ENCODE measurements around the gene FOXO1.

DNA sequence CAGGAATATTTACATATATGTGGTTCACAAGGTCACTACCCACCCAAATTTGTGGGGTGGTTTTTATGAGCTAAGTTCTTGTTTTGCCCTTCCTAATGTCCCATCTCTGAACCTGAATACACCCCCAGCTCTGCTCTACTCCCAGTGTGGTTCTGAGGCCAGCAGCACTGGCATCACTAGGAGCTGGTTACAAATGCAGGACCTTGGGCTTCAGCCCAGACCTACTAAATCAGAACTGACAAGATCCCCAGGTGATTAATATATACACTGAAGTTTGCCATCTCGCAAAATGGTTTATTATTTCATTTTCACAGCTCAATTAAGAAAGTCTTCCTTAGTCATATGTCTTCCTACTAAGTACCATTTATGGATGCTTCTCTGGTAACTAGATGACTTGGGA is 67.9 kb downstream of the FOXO1 start:
- TF ChIP-seq, protein P1, sequence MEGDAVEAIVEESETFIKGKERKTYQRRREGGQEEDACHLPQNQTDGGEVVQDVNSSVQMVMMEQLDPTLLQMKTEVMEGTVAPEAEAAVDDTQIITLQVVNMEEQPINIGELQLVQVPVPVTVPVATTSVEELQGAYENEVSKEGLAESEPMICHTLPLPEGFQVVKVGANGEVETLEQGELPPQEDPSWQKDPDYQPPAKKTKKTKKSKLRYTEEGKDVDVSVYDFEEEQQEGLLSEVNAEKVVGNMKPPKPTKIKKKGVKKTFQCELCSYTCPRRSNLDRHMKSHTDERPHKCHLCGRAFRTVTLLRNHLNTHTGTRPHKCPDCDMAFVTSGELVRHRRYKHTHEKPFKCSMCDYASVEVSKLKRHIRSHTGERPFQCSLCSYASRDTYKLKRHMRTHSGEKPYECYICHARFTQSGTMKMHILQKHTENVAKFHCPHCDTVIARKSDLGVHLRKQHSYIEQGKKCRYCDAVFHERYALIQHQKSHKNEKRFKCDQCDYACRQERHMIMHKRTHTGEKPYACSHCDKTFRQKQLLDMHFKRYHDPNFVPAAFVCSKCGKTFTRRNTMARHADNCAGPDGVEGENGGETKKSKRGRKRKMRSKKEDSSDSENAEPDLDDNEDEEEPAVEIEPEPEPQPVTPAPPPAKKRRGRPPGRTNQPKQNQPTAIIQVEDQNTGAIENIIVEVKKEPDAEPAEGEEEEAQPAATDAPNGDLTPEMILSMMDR (IDR thresholded peaks at IDR 0.05) = no peak
- no peak for TF ChIP-seq EP300 (IDR thresholded peaks at IDR 0.05)

Data from esophagus muscularis mucosa (tissue), 3 donors.